Adrenal gland (tissue), 12 donors: ENCODE data around the gene STAT4. TPM values are rescaled to one million over a fixed set of nuclear protein-coding genes. Genes with fewer than 3 reads are reported as not detected.

ENCODE experiments used
- DNase-seq, 7 donors: peaks; one replicate each; pipeline ENCODE4 v3.0.0-alpha.2; 2019 to 2020
- H3K27ac ChIP-seq, 5 donors: fragments of 200-600 bp; sonication (generic) in 4 of 5; 1 replicate in 3 of 5; 2 replicates in 2 of 5; pipeline versions ENCODE4 v1.5.1 to v1.8.0; 2016 to 2020; ENCODE audit warnings: mild to moderate bottlenecking in 1 of 5
- H3K27me3 ChIP-seq: fragments of 200-600 bp; 2 replicates; pipeline ENCODE4 v1.8.0; 2021
- H3K36me3 ChIP-seq, 2 donors: fragments of 200-600 bp; replicated peaks in 1 of 2; 1 replicate in 1 of 2; 2 replicates in 1 of 2; pipeline versions ENCODE4 v1.5.1 to v1.8.0; 2018 to 2022
- H3K4me1 ChIP-seq, 2 donors: fragments of 200-600 bp; replicated peaks in 1 of 2; 1 replicate in 1 of 2; 2 replicates in 1 of 2; pipeline versions ENCODE4 v1.5.1 to v1.8.0; 2018 to 2021
- H3K4me3 ChIP-seq, 4 donors: fragments of 200-600 bp; sonication (generic) in 3 of 4; one replicate each; pipeline ENCODE4 v1.5.1; 2016 to 2018
- H3K9me3 ChIP-seq, 3 donors: fragments of 200-600 bp; sonication (generic) in 1 of 3; replicated peaks in 1 of 3; 1 replicate in 2 of 3; 2 replicates in 1 of 3; pipeline versions ENCODE4 v1.5.1 to v1.8.0; 2016 to 2021
- CTCF ChIP-seq, 6 experiments: fragments of 450-650 bp in 4 of 6; fragments of 200-600 bp in 2 of 6; sonication (generic) in 1 of 6; IDR thresholded peaks; 1 replicate in 5 of 6; 2 replicates in 1 of 6; pipeline versions ENCODE4 v1.5.1 to v1.8.0; 2016 to 2021; ENCODE audit warnings: antibody characterized with exemption in 6 of 6, mild to moderate bottlenecking in 2 of 6, moderate library complexity in 1 of 6
- POLR2A ChIP-seq, 2 donors: fragments of 450-650 bp; IDR thresholded peaks; one replicate each; pipeline ENCODE4 v1.6.1; 2017; ENCODE audit warnings: antibody characterized with exemption in 2 of 2, mild to moderate bottlenecking in 2 of 2, moderate library complexity in 1 of 2
- WGBS, 4 donors: extraction: QIAGEN DNeasy Blood & Tissue Kit in 2 of 4; methylation state at CpG; one replicate each; pipeline versions ENCODE4 v1.1.5 to v1.1.7; 2013 to 2017; 5-methylcytosine and 5-hydroxymethylcytosine counted together
- intact Hi-C, 2 donors: fragments of 100-400 bp; cut with DNase I; formaldehyde crosslinking; loops; one replicate each; pipeline versions ENCODE4 v1.14.1 to v1.15.0; 2022 to 2023
- polyA plus RNA-seq, 3 donors: library from polyadenylated mRNA; stranded (reverse); fragments of 200-250 nt in 2 of 3; fragments of 350-450 nt in 1 of 3; fragmentation: Illumina TruSeq in 1 of 3; extraction: RNeasy Lipid Tissue Mini Kit (QIAGEN cat#74804) in 1 of 3; gene quantifications; one replicate each; pipeline ENCODE4 v1.2.3, GENCODE V29; 2013 to 2014
- total RNA-seq, 9 donors: library from RNA; depleted of rRNA in 4 of 9; stranded (reverse); fragments of >200 nt in 4 of 9; fragments of 120-200 nt in 1 of 9; fragmentation: NEBNext Ultra II Directional in 1 of 9; extraction: Animal tissue kit (Norgen Biotek cat#: 25700) in 1 of 9; gene quantifications; one replicate each; pipeline versions ENCODE4 v1.1.0 to v1.2.4, GENCODE V29; 2013 to 2023
- donor health status: healthy with polysubstance abuse.
- donor health status: Bipolar disorder and iron deficiency.
- donor health status: DM: yes; HTN: yes; CAD: no.
- donor health status: DM: no; HTN: no; CAD: no.
- donor health status: DM: no; HTN: no; CAD: no.
- donor health status: DM: yes; HTN: yes; CAD: no.

Gene STAT4
- total and polyA plus RNA-seq, 12 donors, result 0.52 to 5.1 (median 1.4) TPM

- no peaks in the 10 kb centered on the region for H3K36me3 ChIP-seq
- TF ChIP-seq POLR2A (IDR thresholded peaks at IDR 0.05), result no peak
- no peak for TF ChIP-seq CTCF (IDR thresholded peaks at IDR 0.05)
- intact Hi-C loops, result no loop called here
- no peaks in the 10 kb centered on the region for H3K9me3 ChIP-seq
- no peak for DNase-seq
- H3K4me1 ChIP-seq, result no peaks in the 10 kb centered on the region
- H3K4me3 ChIP-seq, result no peak overlapping the region
- no peak overlapping the region for H3K27ac ChIP-seq
- no peaks in the 10 kb centered on the region for H3K27me3 ChIP-seq
- WGBS, 4 donors, result 82 to 89% (median 87%) methylated on average over 1 of the region's 1 CpG
These were observed 7.0 kb downstream of the STAT4 start for GRCh38 chr2:191143791-191144190.

GRCh38 chr2:191128911-191129304 lies 21.9 kb downstream of the STAT4 start:
- Histone ChIP-seq H3K27me3 (no peaks in the 10 kb centered on the region), H3K9me3 (no peaks in the 10 kb centered on the region), H3K36me3 (no peaks in the 10 kb centered on the region), H3K4me1 (no peaks in the 10 kb centered on the region), H3K4me3 (no peak overlapping the region), H3K27ac (no peak overlapping the region)
- no peak for DNase-seq
- 53 to 60% (median 56%) methylated on average over 2 of the region's 2 CpGs for WGBS, 4 donors
- TF ChIP-seq CTCF (IDR thresholded peaks at IDR 0.05) (no peak), POLR2A (IDR thresholded peaks at IDR 0.05) (no peak)
- intact Hi-C loops, result no loop called here

GRCh38 chr2:191128172-191128910 lies 22.5 kb downstream of the STAT4 start:
- no peaks in the 10 kb centered on the region for H3K4me1 ChIP-seq
- intact Hi-C loops, result no loop called here
- TF ChIP-seq POLR2A (IDR thresholded peaks at IDR 0.05) (no peak), CTCF (IDR thresholded peaks at IDR 0.05) (no peak)
- H3K27ac ChIP-seq, result no peak overlapping the region
- H3K9me3 ChIP-seq, result no peaks in the 10 kb centered on the region
- 48 to 64% (median 53%) methylated on average over 8 of the region's 8 CpGs for WGBS, 4 donors
- no peaks in the 10 kb centered on the region for H3K27me3 ChIP-seq
- H3K36me3 ChIP-seq, result no peaks in the 10 kb centered on the region
- DNase-seq, result no peak
- H3K4me3 ChIP-seq, result no peak overlapping the region

- intact Hi-C loops, result no loop called here
- TF ChIP-seq CTCF (IDR thresholded peaks at IDR 0.05), result no peak
- no peak for TF ChIP-seq POLR2A (IDR thresholded peaks at IDR 0.05)
- no peak overlapping the region for H3K27ac ChIP-seq
These were observed 23.6 kb downstream of the STAT4 start for GRCh38 chr2:191127235-191127634.

More at GRCh38 chr2:191127235-191127634, 23.6 kb downstream of the STAT4 start:
- Histone ChIP-seq H3K9me3 (no peaks in the 10 kb centered on the region), H3K36me3 (no peaks in the 10 kb centered on the region), H3K4me3 (no peak overlapping the region), H3K4me1 (no peaks in the 10 kb centered on the region), H3K27me3 (no peaks in the 10 kb centered on the region)
- DNase-seq, result no peak
- WGBS, 4 donors, result 86 to 93% (median 89%) methylated on average over 3 of the region's 3 CpGs
